ENCODE results near the gene MIA. TPM values are rescaled to one million over a fixed set of nuclear protein-coding genes. Genes with fewer than 3 reads are reported as not detected.

MIA gene
- total and polyA plus RNA-seq, 9 of the 15 experiments (the other 6 are each of a cell fraction or from before 2014, with no cell fraction given): 0.21 TPM; not detected in 8

GRCh38 chr19:40798683-40799557, 23.6 kb downstream of the MIA start, which contains the start of gene EGLN2 (continued):
- no peak for TF ChIP-seq ZC3H4 (CRISPR knock-in tag; IDR thresholded peaks at IDR 0.05; ENCODE audit: borderline replicate concordance)
- TF ChIP-seq NONO (IDR thresholded peaks at IDR 0.05; ENCODE audit: low read depth in 2 of 2, low read length in 1 of 2): no peak
- TF ChIP-seq SMC3 (conservative IDR thresholded peaks at IDR 0.05; ENCODE audit: insufficient read depth, low read depth, low read length): no peak
- peak; percentile 19 for TF ChIP-seq BRD9 (IDR thresholded peaks at IDR 0.05; ENCODE audit: low read depth, partially characterized antibody)
- 0 out of 2 replicates have a peak, but pooled peaks have one; percentile 52 for TF ChIP-seq ZNF589 (CRISPR knock-in tag; IDR thresholded peaks at IDR 0.05; ENCODE audit: low read depth)
- no peak for TF ChIP-seq MAFF (IDR thresholded peaks at IDR 0.05; ENCODE audit: low read length)
- TF ChIP-seq ZNF436 (CRISPR knock-in tag; IDR thresholded peaks at IDR 0.05): no peak
- TF ChIP-seq NCOA6 (IDR thresholded peaks at IDR 0.05): no peak
- no peak for TF ChIP-seq ZNF717 (CRISPR knock-in tag; IDR thresholded peaks at IDR 0.05)
- TF ChIP-seq ESRRA (IDR thresholded peaks at IDR 0.05; ENCODE audit: borderline replicate concordance, low read depth): no peak
- no peak for TF ChIP-seq NR0B1 (IDR thresholded peaks at IDR 0.05; ENCODE audit: partially characterized antibody)
- TF ChIP-seq HCFC1 (IDR thresholded peaks at IDR 0.05; ENCODE audit: low read depth, low read length): no peak
- peak; percentile 57; the same call in 1 of the 2 replicates for TF ChIP-seq FOXJ2 (tag; IDR thresholded peaks at IDR 0.05)
- peak; percentile 67 for TF ChIP-seq RBFOX2 (IDR thresholded peaks at IDR 0.05; ENCODE audit: low read depth, low read length)
- no peak for TF ChIP-seq CHCHD3 (CRISPR knock-in tag; IDR thresholded peaks at IDR 0.05)
- no peak for TF ChIP-seq RBM25 (IDR thresholded peaks at IDR 0.05; ENCODE audit: low read depth, low read length, severe bottlenecking)
- TF ChIP-seq TBP (optimal IDR thresholded peaks at IDR 0.05; ENCODE audit: low read depth, low read length): peak; percentile 71
- no peak for TF ChIP-seq ZFP1 (CRISPR knock-in tag; IDR thresholded peaks at IDR 0.05)
- no peak for TF ChIP-seq BMI1 (IDR thresholded peaks at IDR 0.05; ENCODE audit: low read length)
- TF ChIP-seq GTF2A2 (tag; IDR thresholded peaks at IDR 0.05): no peak
- TF ChIP-seq KHSRP (IDR thresholded peaks at IDR 0.05): no peak
- TF ChIP-seq ZBTB17 (CRISPR knock-in tag; IDR thresholded peaks at IDR 0.05): no peak
- peak; percentile 9 for TF ChIP-seq EP300 (IDR thresholded peaks at IDR 0.05; ENCODE audit: low read length)
- no peak for TF ChIP-seq KLF10 (CRISPR knock-in tag; IDR thresholded peaks at IDR 0.05)
- TF ChIP-seq SIN3A (IDR thresholded peaks at IDR 0.05; ENCODE audit: borderline replicate concordance in 2 of 2, control insufficient read depth in 1 of 2, low read depth in 2 of 2, low read length in 2 of 2): no peak; a peak in 1 of 4 replicates
- no peak for TF ChIP-seq HOMEZ (CRISPR knock-in tag; IDR thresholded peaks at IDR 0.05)
- TF ChIP-seq DACH1 (IDR thresholded peaks at IDR 0.05; ENCODE audit: partially characterized antibody): no peak
- TF ChIP-seq SMARCE1 (IDR thresholded peaks at IDR 0.05): no peak

Data from K562 (cell line).